ENCODE data around the gene TMEM131.
"Not testable (repeated sequence)": the region's sequence is repeated elsewhere in the genome, so short reads cannot be mapped to it uniquely, and the experiment has no call there.

- not testable (repeated sequence) for TF ChIP-seq EP300, CTCF (IDR thresholded peaks at IDR 0.05)
Observed at GRCh38 chr2:97956753-97957152, 39.0 kb downstream of the TMEM131 start.

Measured in sigmoid colon (tissue), 4 donors.